KMS-11 (cell line): ENCODE data around the gene NCKAP5.

Experiments used
- H2AFZ ChIP-seq: fragments of 200-600 bp; sonication (generic); 2 replicates; pipeline ENCODE4 v1.6.1; 2016; ENCODE audit warnings: antibody characterized with exemption, mixed run types, low read depth
- H3K27ac ChIP-seq: fragments of 200-600 bp; sonication (generic); 2 replicates; pipeline ENCODE4 v1.6.1; 2016; ENCODE audit warnings: mild to moderate bottlenecking, mixed run types
- H3K27me3 ChIP-seq: fragments of 200-600 bp; sonication (generic); 2 replicates; pipeline ENCODE4 v1.6.1; 2017; ENCODE audit warnings: mild to moderate bottlenecking, low read depth, mixed run types, moderate library complexity; ENCODE audit not compliant: insufficient read depth
- H3K36me3 ChIP-seq: fragments of 200-600 bp; sonication (generic); 2 replicates; pipeline ENCODE4 v1.6.1; 2017; ENCODE audit warnings: mild to moderate bottlenecking, mixed run types; ENCODE audit not compliant: insufficient read depth
- H3K4me1 ChIP-seq: fragments of 200-600 bp; sonication (generic); 2 replicates; pipeline ENCODE4 v1.6.1; 2016; ENCODE audit warnings: mild to moderate bottlenecking, low read depth, mixed run types; ENCODE audit not compliant: poor library complexity, severe bottlenecking
- H3K4me2 ChIP-seq: fragments of 200-600 bp; sonication (generic); 2 replicates; pipeline ENCODE4 v1.7.0; 2016; ENCODE audit warnings: mild to moderate bottlenecking, mixed run types
- H3K4me3 ChIP-seq: fragments of 200-600 bp; sonication (generic); IDR thresholded peaks from 2 replicates; pipeline ENCODE4 v1.6.1; 2017; ENCODE audit warnings: low read depth, low read length, mixed read lengths; ENCODE audit not compliant: insufficient read depth
- H3K79me2 ChIP-seq: fragments of 200-600 bp; sonication (generic); 2 replicates; pipeline ENCODE4 v1.6.1; 2016; ENCODE audit warnings: low read depth, mixed run types; ENCODE audit not compliant: insufficient read depth
- H3K9ac ChIP-seq: fragments of 200-600 bp; sonication (generic); 2 replicates; pipeline ENCODE4 v1.6.1; 2016; ENCODE audit warnings: mild to moderate bottlenecking, mixed run types
- H4K20me1 ChIP-seq: fragments of 200-600 bp; sonication (generic); 2 replicates; pipeline ENCODE4 v1.6.1; 2016; ENCODE audit warnings: mild to moderate bottlenecking, mixed run types; ENCODE audit not compliant: insufficient read depth
- CTCF ChIP-seq: fragments of 200-600 bp; sonication (generic); conservative IDR thresholded peaks from 2 replicates; pipeline ENCODE4 v1.6.1; 2017; ENCODE audit warnings: low read depth, mild to moderate bottlenecking, antibody characterized with exemption, low read length, moderate library complexity, mixed read lengths

The NCKAP5 gene

GRCh38 chr2:133606616-133607015 lies 38.4 kb upstream of the NCKAP5 start:
- Histone ChIP-seq H3K4me1 (no peaks in the 10 kb centered on the region), H3K9ac (no peak overlapping the region), H3K27ac (no peak overlapping the region), H3K79me2 (no peaks in the 10 kb centered on the region), H3K36me3 (no peaks in the 10 kb centered on the region), H3K4me3 (no peak overlapping the region), H3K4me2 (no peak overlapping the region), H4K20me1 (no peaks in the 10 kb centered on the region), H2AFZ (no peak overlapping the region), H3K27me3 (no peaks in the 10 kb centered on the region)
- TF ChIP-seq CTCF: no peak

- no peak overlapping the region for H3K9ac ChIP-seq
- H3K4me1 ChIP-seq: no peaks in the 10 kb centered on the region
- no peaks in the 10 kb centered on the region for H3K36me3 ChIP-seq
- no peaks in the 10 kb centered on the region for H3K27me3 ChIP-seq
- no peak overlapping the region for H3K4me2 ChIP-seq
- no peak for TF ChIP-seq CTCF
- H2AFZ ChIP-seq: no peak overlapping the region
- no peaks in the 10 kb centered on the region for H3K79me2 ChIP-seq
- no peak overlapping the region for H3K27ac ChIP-seq
- H4K20me1 ChIP-seq: no peaks in the 10 kb centered on the region
- no peak overlapping the region for H3K4me3 ChIP-seq
Measured at GRCh38 chr2:133605766-133606137, 37.5 kb upstream of the NCKAP5 start.

DNA sequence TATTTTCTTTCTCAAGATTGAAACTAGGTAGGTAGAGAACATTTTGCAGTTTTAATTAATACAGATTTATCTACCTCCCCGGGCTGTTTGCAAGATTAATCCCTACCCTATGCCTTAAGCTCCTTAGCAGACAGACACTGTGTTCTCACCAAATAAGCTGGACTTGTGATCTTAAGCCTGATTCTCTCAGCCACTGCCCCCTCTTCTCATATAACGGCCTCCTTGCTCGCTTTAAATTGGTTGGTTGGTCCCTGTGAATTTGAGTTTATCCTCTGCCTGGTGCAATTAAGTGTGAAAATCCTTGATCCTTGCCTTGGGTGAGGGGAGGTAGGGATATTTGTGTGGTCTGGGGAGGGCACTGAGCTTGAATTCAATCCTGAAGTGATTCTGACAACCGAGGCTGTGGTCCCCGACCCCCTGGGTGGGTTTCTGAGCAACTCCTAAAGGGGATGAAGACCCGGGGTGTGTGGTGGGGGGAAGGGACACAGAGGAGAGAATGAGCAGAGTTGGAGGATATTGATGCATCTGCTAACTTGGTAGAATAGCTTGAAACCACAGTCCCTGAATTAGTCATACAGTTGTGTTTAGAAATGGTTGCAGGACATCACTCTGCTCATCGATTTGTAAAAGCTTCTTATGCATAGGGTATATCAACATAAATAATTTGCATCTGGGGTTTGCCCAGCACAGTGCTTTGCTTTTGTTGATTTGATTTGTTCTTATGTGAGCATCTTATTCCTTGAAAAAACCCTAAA lies 36.9 kb upstream of the NCKAP5 start:
- Histone ChIP-seq H3K4me2 (no peak overlapping the region), H2AFZ (no peak overlapping the region), H4K20me1 (no peaks in the 10 kb centered on the region)

DNA sequence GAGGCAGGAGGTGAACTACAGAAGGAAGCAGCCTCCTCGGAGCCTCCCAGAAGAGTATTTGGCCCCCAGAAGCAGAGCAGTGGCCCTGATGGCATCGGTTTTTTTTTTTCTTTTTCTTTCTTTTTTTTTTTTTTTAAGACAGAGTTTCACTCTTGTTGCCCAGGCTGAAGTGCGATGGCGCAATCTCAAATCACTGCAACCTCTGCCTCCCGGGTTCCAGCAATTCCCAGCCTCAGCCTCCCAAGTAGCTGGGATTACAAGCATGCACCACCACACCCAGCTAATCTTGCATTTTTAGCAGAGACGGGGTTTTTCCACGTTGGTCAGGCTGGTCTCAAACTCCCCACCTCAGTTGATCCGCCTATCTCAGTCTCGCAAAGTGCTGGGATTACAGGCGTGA lies 34.8 kb upstream of the NCKAP5 start:
- TF ChIP-seq CTCF: no peak
- Histone ChIP-seq H3K4me2 (no peak overlapping the region), H3K79me2 (no peaks in the 10 kb centered on the region), H3K36me3 (no peaks in the 10 kb centered on the region), H3K27me3 (no peaks in the 10 kb centered on the region), H2AFZ (no peak overlapping the region), H3K4me1 (no peaks in the 10 kb centered on the region), H3K9ac (no peak overlapping the region), H4K20me1 (no peaks in the 10 kb centered on the region), H3K4me3 (no peak overlapping the region), H3K27ac (no peak overlapping the region)

More for the DNA sequence above, 36.9 kb upstream of the NCKAP5 start:
- H3K79me2 ChIP-seq: no peaks in the 10 kb centered on the region
- no peak overlapping the region for H3K9ac ChIP-seq
- no peaks in the 10 kb centered on the region for H3K4me1 ChIP-seq
- no peak overlapping the region for H3K27ac ChIP-seq
- no peak for TF ChIP-seq CTCF
- no peak overlapping the region for H3K4me3 ChIP-seq
- no peaks in the 10 kb centered on the region for H3K27me3 ChIP-seq
- no peaks in the 10 kb centered on the region for H3K36me3 ChIP-seq
